Bronchial epithelial cell (primary cell): ENCODE results near the gene CHCHD1. TPM values are rescaled to one million over a fixed set of nuclear protein-coding genes. Genes with fewer than 3 reads are reported as not detected.
"Not testable (repeated sequence)": the region's sequence is repeated elsewhere in the genome, so short reads cannot be mapped to it uniquely, and the experiment has no call there.

ENCODE experiments used
- DNase-seq: peaks from one replicate; pipeline ENCODE4 v3.0.0-alpha.2; 2010; ENCODE audit warnings: low read depth
- FAIRE-seq: peaks from 2 replicates; lab custom pipeline; 2011; peaks lifted over from hg19 to GRCh38; lab: Jason Lieb, UNC
- H3K27me3 ChIP-seq: 2 replicates; pipeline ENCODE4 v1.5.1; 2011; ENCODE audit warnings: low read length; ENCODE audit not compliant: control insufficient read depth, insufficient read depth
- H3K36me3 ChIP-seq: 2 replicates; pipeline ENCODE4 v1.5.1; 2011; ENCODE audit warnings: low read length; ENCODE audit not compliant: control insufficient read depth, insufficient read depth
- H3K4me3 ChIP-seq: 2 replicates; pipeline ENCODE4 v1.5.1; 2011; ENCODE audit warnings: mild to moderate bottlenecking, low read depth, low read length, control low read depth
- total RNA-seq: library from RNA; depleted of rRNA; stranded (reverse); fragments of >200 nt; gene quantifications from 2 replicates; pipeline ENCODE4 v1.2.1, GENCODE V29; 2014
- TF ChIP-seq, protein P1 (sequence below): IDR thresholded peaks from 2 replicates; pipeline ENCODE4 v1.5.1; 2011; ENCODE audit warnings: mild to moderate bottlenecking, moderate library complexity, low read length, control low read depth, inconsistent platforms; ENCODE audit not compliant: insufficient read depth, severe bottlenecking

The CHCHD1 gene
- total RNA-seq, 1 donor from 2014 or later, result 13.2 TPM

DNA sequence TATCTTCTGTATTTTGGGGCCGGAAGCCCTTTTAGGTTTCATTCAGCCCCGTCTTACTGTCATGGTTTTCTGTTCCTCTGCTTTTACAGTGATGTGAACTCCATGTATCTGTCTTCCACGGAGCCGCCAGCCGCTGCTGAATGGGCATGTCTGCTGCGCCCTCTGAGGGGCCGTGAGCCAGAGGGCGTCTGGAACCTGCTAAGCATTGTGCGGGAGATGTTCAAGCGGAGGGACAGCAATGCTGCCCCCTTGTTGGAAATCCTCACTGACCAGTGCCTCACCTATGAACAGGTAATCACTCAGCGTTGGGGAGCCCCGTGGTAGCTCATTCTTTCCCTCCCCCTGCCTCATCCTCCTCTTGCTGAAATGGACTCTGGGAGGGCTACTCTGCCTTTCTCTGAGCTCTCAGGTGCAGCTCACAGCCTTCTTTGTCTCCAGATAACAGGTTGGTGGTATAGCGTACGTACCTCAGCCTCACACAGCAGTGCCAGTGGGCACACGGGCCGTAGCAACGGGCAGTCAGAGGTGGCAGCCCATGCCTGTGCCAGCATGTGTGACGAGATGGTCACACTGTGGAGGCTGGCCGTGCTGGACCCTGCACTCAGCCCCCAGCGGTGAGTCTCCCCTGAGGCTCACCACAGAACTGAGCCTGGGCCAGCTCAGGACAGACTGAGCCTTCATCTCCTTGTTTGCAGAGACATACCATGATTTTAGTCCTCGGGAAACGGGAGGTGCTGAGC lies 9.2 kb downstream of the CHCHD1 start:
- no peak for DNase-seq
- TF ChIP-seq, protein P1, sequence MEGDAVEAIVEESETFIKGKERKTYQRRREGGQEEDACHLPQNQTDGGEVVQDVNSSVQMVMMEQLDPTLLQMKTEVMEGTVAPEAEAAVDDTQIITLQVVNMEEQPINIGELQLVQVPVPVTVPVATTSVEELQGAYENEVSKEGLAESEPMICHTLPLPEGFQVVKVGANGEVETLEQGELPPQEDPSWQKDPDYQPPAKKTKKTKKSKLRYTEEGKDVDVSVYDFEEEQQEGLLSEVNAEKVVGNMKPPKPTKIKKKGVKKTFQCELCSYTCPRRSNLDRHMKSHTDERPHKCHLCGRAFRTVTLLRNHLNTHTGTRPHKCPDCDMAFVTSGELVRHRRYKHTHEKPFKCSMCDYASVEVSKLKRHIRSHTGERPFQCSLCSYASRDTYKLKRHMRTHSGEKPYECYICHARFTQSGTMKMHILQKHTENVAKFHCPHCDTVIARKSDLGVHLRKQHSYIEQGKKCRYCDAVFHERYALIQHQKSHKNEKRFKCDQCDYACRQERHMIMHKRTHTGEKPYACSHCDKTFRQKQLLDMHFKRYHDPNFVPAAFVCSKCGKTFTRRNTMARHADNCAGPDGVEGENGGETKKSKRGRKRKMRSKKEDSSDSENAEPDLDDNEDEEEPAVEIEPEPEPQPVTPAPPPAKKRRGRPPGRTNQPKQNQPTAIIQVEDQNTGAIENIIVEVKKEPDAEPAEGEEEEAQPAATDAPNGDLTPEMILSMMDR, result no peak
- no peak for FAIRE-seq
- Histone ChIP-seq H3K36me3 (peaks cover 44% of the 10 kb centered on the region), H3K27me3 (no peaks in the 10 kb centered on the region), H3K4me3 (no peak overlapping the region)

DNA sequence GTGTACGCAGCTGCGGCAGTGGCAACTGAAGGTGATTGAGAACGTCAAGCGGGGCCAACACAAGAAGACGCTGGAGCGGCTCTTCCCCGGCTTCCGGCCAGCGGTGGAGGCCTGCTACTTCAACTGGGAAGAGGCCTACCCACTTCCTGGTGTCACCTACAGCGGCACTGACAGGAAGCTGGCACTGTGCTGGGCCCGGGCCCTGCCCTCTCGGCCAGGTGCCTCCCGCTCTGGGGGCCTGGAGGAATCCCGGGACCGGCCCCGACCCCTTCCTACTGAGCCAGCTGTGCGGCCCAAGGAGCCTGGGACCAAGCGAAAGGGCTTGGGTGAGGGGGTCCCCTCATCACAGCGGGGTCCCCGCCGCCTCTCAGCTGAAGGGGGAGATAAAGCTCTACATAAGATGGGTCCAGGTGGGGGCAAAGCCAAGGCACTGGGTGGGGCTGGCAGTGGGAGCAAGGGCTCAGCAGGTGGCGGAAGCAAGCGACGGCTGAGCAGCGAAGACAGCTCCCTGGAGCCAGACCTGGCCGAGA lies 10.1 kb downstream of the CHCHD1 start:
- FAIRE-seq, result no peak
- TF ChIP-seq, protein P1, result no peak
- Histone ChIP-seq H3K36me3 (peaks cover 48% of the 10 kb centered on the region), H3K27me3 (no peaks in the 10 kb centered on the region), H3K4me3 (no peak overlapping the region)
- no peak for DNase-seq

DNA sequence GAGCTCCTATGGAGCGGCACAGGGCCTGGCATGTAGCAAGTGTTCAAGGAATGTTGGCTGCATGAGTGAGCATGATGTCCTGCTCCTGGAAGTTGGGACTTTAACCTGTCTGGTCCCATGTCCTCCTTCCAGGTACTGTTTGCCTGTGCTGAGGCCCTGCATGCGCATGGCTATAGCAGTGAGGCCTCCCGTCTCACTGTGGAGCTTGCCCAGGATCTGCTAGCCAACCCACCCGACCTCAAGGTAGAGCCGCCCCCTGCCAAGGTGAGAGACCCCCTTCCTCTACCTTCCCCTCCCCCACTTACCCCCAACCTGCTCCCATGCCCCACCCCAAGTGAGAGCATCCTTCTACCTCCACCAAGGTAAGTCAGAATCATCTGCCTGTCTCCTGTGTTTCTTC lies 11.6 kb downstream of the CHCHD1 start:
- no peak for FAIRE-seq
- DNase-seq, result no peak
- TF ChIP-seq, protein P1, result no peak
- H3K27me3 ChIP-seq, result no peaks in the 10 kb centered on the region
- peaks cover 52% of the 10 kb centered on the region for H3K36me3 ChIP-seq
- H3K4me3 ChIP-seq, result no peak overlapping the region

DNA sequence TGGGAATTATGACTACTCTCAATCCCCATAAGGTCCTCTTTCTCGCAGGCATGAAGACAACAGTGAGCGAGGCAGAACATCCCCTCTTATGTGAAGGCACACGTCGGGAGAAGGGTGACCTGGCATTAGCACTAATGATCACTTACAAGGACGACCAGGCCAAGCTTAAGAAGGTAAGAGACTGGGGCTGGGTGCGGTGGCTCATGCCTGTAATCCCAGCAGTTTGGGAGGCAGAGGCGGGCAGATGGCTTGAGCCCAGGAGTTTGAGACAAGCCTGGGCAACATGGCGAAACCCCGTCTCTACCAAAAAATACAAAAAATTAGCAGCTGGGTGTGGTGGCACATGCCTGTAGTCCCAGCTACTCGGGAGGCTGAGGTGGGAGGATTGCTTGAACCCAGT lies 13.6 kb downstream of the CHCHD1 start:
- H3K36me3 ChIP-seq, result peaks cover 47% of the 10 kb centered on the region
- not testable (repeated sequence) for FAIRE-seq, DNase-seq, H3K27me3 ChIP-seq, H3K4me3 ChIP-seq

DNA sequence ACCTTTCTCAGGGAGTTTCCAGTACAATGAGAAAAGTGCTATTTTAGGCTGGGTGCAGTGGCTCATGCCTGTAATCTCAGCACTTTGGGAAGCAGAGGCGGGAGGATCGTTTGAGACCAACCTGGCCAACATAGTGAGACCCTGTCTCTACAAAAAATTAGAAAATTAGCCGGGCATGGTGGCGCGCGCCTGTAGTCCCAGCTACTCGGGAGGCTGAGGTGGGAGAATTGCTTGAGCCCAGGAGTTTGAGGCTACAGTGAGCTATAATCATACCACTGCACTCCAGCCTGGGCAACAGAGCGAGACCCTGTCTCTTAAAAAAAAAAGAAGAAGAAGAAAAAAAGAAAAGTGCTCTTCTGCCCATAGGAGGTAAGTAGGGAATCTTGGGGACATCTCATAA lies 14.2 kb downstream of the CHCHD1 start:
- not testable (repeated sequence) for H3K4me3 ChIP-seq, H3K27me3 ChIP-seq, FAIRE-seq, DNase-seq
- H3K36me3 ChIP-seq, result peaks cover 48% of the 10 kb centered on the region

DNA sequence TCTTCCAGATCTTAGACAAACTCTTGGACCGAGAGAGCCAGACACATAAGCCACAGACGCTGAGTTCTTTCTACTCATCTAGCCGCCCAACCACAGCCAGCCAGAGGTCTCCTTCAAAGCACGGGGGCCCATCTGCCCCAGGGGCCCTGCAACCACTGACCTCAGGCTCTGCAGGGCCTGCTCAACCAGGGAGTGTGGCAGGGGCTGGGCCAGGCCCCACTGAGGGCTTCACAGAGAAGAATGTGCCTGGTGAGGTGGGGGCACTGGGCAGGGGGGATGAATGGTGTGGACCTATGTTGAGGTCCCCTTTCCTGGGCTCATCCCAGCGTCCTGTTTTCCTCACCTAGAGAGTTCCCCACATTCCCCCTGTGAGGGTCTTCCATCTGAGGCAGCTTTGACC lies 14.9 kb downstream of the CHCHD1 start:
- Histone ChIP-seq H3K36me3 (peaks cover 46% of the 10 kb centered on the region), H3K4me3 (no peak overlapping the region), H3K27me3 (no peaks in the 10 kb centered on the region)
- DNase-seq (no peak), FAIRE-seq (no peak)
- TF ChIP-seq, protein P1, result no peak
